Stromal cell of bone marrow (primary cell): ENCODE measurements around the gene CPXM2.

Experiments
- DNase-seq: peaks from one replicate; pipeline ENCODE4 v3.0.0-alpha.2; 2012; ENCODE audit warnings: low read depth

CPXM2 gene

DNA sequence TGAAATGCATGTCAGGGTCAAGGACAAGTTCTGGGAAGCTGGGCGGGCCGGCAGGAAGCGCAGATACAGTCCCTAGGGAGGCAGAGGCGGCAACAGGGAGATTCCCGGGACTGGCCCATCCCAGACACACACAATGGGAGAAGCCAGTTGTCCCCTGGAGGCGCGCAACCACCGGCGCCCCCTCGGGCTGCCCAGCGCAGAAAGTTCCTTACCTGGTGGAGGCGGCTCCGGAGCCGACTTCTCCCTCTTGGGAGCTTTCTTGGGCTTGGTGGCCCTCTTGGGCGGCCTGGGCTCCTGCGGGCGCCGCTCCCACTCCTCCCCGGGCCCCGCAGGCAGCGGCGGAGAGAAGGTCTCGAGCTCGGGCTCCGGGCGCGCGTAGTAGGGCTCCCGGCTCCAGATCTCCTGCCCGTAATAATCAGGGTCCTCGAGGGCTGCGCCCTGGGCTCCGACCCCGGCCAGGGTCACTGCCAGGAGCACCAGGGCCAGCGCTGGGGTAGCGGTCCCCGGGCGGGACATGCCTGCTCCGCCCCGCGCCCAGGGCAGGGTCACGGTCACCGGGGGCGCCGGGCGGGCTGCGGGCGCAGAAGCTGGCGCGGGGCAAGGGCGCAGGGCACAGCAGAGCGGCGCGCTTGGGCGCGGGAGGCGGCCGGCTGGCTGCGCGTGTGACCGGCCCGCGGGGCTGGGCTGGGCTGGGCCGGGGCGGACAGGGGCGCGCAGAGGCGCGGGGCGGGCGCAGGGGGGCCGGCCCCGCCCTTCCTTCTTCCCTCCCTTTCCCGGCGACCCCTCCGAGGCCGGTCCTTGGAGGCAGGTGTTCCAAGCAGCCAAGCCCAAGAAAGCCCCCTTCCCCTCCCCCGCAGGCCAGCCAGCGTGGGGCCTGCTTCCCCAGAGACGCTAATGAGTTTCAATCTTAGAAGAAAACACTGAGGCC lies at the start of gene CPXM2:
Gene CPXM2 (minus strand): TSS at position 664 of the 928 bp plus-strand sequence. CDS start 148 bp downstream, at position 516.
- no peak for DNase-seq

DNA sequence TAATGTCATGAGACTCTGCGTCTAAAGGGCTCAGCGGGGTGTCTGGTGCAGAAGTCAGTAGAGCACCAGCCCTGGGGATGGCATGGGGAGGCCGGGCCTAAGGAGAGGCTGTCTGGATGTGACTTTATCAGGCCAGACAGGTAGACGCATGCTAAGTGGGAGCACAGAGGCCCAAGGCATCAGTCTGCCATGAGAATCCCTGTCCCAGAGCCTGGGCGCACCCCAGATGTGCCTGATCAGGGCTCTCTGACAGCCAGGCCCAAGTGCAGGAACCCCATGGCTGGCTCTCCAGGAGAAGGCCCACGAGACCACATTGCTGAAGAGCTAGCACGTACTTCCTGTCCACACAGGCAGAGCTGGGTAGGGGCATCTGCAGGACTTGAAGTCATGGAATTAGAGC lies 48.0 kb upstream of the CPXM2 start:
- no peak for DNase-seq

DNA sequence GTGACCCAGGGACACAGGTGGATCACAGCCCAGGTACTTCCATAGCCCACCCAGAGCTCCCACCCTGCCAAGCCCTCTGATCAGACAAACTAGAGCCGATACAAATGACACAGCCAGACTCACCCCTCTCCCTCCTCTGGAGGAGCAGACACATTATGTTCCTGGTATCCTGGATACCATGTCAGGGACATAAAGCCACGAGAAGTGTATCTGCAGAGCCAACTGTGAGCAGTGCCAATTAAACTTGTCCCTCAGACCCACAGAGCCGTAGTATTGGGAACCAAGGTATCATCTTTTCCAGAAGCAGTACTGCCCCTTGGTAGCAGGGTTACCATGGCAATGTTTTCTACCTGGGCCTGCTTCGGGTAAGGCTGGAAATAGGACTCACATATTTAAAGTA lies 47.3 kb upstream of the CPXM2 start:
- no peak for DNase-seq

DNA sequence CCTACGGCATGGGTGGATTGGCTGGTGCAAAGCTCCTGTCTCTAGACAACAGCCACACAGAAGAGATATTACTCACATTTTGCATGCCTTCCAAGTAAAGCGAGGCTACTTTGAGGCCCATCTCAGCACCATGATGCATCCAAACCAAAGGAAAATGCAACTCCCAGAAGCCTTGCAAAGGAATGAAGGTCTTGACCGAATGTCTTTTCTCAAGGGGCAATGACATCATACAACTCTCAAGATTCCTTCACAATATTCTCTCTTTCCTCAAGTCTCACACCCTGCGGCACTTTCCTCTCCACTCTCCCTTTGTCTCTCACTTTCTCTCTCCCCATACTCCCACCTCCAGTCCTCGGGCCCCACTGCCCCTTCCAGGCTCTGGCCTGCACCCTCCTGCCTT lies 44.8 kb upstream of the CPXM2 start:
- peak; percentile 87 for DNase-seq

DNA sequence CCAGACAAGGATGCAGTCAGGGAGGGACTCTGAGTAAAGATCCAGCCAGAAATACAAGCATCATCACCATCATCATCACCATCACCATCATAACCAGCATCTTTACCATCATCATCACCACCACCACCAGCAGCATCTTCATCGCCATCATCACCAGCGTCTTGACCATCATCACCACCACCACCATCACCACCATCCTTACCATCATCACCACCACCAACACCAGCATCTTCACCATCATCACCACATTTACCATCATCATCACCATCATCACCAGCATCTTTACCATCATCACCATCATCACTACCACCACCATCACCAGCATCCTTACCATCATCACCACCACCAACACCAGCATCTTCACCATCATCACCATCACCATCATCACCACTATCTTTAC lies 44.1 kb upstream of the CPXM2 start:
- no peak for DNase-seq

DNA sequence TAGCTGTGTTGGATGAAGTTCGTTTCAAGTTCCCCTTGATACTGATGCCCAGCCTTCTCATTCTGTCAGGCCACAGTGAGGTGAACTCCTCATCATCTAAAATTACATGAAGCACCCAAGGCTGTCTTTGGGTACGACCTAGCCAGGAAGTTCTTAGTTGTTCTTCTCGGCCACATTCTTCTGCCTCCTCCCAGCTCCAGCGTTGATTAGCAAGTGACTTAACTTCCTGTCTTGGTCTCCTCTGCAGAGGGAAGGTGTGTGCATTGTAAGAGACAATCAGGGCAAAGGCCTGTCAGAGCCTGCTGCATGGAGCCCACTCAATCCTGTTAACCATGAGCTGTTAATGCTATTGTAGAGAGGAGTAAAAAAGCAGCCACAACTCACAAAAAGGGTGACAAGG lies 43.2 kb upstream of the CPXM2 start:
- no peak for DNase-seq

DNA sequence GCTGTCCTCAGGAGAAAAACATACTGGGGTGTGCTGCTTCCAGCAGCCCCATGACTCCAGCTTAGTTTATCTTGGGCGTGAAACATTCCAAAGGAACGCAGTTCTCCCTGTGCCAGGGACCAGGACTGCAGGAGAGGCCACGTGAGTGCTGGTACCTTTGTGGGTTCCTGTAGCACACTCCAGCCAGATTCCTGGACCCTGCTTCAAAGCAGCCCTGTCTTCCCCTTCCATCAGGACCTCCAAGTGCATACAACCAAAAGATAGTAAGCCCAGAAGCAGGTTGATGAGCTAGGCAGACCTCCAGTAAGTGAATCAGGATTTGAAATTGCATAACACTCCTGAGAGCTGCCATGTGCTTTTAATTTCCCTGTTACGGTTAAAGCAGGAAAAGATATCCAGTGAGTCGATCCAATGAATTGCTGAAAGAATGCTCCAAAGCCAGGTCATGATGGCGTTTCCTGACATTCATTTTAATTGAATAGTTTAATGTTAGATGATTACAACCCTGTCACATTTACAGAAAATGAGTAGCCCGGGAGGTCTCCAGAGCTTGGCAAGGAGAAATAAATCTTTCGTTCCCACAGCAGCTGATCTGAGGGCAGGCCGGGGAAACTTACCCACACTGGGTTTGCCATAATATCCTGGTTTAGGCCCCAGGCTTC lies 38.9 kb upstream of the CPXM2 start:
- peak; percentile 84 for DNase-seq

DNA sequence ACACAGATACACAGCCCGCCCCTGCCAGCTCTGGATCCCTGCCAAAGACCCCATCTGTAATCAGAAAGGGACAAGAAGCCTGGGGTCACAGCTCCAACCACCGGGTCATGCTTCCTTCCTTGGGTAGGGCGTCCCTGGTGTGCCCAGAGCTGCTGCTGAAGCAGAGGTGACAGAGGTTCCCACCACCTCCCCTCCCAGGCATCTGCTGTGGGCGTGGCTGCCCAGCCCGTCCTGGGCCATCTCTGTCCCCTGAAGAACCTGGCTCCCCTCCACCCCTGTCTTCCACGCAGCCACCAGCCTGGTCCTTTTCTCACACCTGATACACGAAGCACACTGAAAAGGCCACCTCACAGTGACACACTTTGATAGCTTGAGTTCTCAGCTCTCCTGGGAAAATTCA lies 38.2 kb upstream of the CPXM2 start:
- no peak for DNase-seq

DNA sequence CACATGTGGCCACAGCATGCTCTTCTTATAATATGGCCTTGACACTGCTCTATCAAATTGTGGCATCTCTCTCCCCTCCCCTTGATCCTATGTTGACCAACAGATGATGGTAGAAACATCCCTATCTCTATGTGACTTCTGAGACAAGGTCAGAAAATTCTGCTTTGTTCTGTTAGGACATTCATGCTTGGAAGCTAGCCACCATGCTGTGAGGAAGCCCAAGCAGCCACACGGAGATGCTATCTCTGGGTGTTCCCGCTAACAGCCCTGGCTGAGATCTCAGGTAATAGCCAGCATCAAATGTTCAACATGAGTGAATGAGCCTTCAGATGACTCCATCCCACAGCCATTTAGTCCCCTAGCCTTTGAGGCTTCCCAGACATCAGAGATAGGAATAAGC lies 36.8 kb upstream of the CPXM2 start:
- DNase-seq, result no peak

DNA sequence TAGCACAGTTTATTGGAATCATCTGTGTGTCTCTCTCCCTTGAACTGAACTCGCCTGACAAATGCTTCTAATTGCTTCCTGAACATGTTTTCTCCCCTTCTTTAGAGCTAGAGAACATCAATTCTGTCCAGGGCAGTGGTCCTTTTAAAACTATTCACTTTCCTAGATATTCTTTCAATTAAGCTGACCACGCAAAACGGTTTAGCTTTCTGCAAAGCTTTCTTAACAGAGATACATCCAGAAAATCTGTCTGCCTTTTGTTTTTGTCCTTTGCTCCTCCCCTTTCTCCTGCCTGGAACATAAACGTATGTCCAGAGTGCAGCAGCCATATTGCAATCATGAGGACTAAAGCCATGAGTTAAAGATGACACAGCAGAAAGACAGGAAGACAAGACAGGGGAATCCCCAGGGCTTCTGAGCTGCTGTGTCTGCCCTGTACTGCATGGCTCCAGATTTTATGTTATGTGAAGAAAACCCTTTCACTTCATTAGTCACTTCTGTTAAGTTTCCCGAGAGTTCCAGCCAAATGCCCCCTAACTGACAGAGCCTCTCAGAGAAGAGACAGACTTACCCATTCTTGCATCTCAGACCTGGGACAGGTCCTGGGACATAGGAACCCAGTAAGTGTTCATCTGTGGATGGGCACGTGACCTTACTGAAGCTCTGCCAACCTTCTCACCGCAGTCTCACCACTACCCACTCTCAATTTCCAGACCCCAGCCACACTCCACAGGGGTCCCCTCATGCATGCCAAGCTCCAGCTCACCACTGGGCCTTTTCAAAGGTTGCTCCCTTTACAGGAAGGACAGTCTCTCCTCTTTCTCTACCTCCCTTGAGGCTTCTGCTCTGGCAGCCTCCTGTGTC lies 35.0 kb upstream of the CPXM2 start:
- DNase-seq, result no peak

DNA sequence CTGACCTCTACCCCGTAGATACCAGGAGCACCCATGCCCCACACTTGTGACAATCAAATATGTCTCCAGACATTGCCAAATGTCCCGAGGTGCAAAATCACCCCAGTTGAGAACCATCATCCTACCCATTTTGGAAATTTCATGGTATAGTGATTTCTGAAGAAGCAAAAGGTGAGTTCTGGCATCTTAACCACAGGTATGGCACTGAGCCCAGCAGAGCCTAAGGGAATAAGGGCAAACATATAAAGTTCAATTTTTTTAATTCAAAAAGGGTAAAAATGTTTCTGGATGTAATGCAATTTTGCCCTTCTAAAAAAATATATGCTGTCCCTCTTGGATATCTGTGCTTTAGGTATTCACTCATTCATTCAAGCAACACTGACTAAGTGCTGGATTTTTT lies 30.5 kb upstream of the CPXM2 start:
- DNase-seq, result no peak

DNA sequence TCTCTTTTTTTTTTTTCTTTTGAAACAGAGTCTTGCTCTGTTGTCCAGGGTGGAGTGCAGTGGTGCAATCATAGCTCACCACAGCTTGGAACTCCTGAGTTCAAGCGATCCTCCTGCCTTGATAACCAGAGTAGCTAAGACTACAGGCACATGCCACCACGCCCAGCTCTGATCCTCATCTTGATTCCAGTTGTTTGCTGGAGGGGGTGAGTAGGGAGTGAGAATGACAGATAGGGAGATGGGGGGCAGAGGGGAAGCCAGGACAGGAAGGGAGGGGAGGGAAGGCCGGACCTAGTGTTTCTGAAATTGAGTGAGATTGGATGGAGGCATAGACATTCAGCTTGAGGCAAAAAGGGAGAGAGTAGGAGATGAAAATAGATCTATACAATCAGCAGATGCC lies 25.2 kb upstream of the CPXM2 start:
- no peak for DNase-seq

DNA sequence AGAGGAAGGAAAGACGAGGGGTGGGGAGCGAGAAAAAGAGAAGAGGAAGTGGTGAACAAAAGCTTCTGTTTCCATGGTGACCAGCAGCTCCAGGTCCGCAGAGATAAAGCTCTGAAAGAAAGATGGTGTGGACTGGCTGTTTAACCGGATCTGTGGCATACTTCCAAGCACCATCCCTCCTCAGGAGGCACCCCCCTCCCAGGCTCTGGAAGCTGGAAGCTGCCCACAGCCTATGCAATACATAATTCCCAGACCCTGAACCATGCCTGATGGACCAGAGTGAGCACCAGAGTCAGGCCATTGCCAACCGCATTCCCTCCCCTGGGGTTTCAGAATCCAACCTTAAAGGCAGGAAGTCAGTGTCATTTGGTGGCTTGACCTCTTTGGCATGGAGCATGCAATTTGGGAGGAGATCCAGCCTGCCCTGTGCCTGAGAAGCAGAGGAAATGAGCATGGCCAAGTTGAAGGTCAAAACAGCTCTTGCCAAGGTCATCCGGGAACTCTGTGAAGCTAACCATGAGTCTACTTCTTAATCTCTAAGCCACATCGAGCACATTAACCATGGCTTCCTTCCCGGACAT lies 22.2 kb upstream of the CPXM2 start:
- peak; percentile 58 for DNase-seq

DNA sequence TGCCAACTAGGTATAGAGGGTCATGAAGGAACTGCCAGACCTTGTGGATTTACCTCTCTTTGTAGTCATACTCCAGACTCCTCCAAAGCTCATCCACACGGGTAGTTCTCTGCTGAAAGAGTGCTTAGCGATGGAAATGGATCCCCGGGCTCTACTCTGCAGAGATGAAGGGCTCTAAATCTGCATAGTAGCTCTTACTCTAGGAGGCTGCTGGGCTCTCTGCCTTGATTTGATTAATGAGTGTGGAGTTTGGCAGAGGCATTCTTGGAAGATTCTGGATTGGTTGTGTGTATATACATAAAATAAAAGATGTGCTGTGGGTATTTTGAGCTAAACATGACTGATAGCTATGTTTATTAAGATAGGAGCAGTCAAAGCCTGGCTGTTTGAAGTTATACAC lies 21.3 kb upstream of the CPXM2 start:
- DNase-seq, result no peak

DNA sequence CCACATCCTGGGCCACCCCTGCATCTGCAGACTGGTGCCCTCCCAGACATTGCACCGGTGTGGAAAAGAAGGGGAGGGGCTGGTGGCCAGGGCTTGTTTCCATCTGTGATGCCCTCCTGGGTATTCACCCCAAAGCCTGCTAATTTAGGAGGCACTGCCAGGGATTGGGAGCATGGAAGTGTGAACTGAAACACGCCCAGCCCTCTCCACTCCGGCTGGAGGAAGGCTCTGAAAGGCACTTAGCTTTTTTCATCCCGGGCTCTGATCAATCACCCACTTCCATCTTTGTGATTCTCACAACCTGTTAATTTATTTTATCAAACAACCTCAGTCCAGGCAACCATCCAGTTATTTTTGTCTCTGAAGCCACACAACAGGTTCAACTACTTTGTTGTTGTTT lies 20.9 kb upstream of the CPXM2 start:
- no peak for DNase-seq

DNA sequence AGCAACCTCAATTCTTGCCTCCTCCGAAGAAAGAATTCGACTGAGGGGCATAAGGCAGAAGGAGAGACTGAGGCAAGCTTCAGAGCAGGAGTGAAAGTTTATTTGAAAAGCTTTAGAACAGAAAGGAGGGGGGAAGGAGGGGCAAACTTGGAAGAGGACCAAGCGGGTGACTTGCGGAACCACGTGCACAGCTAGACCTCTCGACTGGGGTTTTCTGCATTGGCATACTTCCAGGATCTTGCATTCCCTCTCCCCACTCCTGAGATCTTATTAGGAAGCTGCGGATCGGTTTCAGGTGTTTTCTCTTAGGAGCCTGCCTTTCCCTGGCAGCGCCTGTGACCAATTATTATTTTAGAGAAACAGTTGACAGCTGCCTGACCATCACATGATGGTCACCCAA lies 20.3 kb upstream of the CPXM2 start:
- DNase-seq, result no peak

DNA sequence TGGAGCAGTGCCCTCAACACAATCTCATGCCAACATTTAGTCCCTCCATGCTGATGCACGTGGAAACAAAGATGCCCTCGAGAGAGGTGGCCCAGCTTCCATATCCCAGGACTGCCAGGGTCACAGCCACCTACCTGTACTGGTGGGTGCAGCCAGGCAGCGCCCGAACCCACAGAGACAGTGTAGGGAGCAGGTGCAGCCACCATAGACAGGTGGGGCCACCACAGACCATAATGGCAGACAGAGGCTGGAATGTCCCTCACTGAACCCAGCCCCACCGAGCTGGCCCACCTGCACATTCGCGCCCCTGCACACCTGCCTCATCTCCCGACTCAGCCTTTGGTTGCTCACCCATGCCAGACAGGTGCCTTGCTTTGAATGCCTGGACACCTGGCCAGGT lies 18.3 kb upstream of the CPXM2 start:
- no peak for DNase-seq

DNA sequence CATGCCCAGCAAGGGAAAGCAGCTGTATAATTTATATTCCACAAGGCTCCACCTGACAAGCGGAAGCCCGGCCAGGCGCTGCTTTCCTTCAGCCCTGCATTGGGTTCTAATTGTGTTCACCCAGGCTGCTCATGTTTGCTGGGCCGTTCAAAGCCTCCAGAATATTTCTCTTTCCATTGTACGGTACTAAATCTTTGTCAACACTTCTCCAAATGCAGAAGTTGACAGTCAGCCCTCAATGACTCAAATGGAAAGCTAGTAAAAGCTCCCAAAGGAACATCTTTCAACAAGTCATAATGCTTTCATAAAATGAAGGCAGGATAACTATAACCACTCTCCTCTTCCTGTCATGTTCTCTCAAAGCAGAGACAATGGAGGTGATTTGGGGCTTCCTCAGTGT lies 17.8 kb upstream of the CPXM2 start:
- DNase-seq, result peak; percentile 43

DNA sequence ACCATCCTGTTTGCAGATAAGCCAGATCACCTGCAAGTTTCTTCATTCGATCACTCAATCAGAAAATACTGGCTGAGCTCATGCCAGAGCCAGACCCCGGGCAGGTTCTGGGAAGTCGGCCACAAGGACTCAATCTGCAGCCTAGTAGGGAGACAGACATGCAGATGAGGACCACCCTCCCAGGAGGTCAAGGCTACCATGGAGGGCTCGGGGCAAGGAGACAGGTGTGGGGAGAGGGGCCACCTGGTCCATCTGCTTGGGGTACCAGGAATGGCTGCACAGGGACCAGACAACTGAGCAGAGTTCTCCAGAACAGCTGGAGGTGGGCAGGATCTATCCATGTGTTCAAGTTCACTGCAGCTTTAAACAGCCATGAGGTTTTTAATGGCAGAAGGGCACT lies 16.8 kb upstream of the CPXM2 start:
- DNase-seq, result no peak

DNA sequence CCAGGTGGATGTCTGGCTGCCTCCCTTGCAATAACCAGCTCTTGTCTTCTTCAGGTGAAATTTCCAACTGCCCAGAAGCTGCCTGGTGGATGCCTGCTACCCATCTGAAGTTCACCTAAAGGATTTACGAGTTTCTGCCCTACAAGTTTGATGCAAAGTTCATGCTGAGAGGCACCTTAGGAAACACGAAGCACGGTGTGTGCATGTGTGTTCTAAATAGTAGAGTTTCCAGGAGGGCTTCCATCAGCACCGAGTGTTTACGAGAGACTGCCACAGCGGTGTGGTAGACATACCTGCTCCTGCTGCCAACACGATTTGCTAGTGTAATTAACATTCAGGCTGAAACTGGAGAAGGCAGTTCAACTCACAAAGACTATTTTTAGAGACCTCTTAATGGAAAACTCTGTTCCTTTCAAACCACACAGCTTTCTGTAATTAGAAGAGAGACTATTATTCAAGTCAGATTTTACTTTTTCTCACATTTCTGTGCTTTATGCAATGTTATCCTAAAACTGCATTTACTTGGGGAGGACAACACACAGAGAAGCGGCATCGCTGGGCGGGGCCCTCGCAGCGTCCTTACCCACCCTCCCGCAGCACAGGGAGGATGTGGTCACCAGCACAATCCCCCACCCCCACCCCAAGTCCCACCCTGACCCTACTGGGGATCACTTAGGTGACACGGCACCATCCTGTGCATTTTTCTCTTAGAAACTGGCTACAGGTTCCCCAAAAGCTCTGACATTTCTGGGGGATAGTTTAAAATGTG lies 15.5 kb upstream of the CPXM2 start:
- no peak for DNase-seq

DNA sequence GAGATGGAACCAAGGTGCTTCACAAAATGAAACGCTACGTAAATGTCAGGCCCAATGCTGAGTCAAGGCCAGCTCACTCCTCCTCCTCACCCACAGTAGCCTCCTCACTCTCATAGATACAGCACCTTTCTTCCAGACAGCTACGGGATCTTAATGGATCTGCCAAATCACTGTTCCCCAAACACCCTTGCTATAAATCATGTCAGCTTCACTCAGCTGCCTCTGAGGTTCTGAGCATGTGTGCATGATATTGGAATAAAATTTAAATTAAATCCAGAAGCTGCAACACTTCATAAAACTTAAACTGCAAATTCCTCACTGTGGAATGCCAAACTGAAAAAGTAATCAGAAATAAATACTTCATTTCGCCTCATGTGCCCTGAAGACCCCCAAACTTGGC lies 14.7 kb upstream of the CPXM2 start:
- DNase-seq, result no peak
